Measurements from ENCODE around the gene CCDC124.
"Not testable (repeated sequence)": the region's sequence is repeated elsewhere in the genome, so short reads cannot be mapped to it uniquely, and the experiment has no call there.

Gene CCDC124, protein sequence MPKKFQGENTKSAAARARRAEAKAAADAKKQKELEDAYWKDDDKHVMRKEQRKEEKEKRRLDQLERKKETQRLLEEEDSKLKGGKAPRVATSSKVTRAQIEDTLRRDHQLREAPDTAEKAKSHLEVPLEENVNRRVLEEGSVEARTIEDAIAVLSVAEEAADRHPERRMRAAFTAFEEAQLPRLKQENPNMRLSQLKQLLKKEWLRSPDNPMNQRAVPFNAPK

DNA sequence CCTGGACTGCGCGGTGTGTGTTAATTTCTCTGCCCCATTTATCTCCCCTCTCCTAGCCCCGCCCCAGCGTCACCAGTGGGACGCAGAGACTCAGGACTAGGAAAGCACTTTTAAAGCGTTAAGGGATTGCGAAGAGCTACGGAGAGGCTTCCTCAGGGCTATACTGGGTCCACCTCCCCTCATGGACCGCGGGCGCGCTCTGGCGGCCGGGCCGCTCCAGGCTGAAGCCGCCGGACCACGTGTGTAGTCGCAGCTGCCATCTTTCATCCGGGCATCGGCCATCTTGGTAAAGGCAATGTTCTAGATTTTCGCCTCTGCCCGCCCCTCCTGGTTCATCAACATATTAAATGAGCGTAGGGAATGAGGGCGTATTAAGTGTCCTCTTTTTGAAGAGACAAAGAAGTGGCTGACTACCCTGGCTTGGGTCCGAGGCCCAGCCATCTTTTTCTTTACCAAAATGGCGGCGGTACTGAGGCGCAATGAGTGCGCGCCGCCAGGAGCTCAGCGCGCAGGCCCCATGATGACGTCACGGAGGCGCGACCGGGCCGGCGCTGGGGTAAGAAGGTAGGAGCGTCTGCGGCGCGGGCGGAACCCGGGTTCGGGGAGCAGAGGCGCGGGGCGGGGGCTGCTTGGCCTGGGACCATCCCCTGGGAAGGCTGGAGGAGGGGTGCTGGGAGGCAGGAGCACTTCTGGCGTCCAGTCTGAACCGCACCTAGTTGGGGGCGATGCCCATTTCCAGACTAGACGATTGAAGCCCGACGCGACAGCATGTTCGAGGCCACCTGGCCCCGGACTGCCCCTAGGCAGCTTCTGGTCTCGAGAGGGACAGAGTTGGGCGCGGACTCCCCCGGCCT, at the start of gene CCDC124:
Gene CCDC124, plus strand, starts transcription at position 531 of the 854 bp plus-strand sequence. CDS start 3,406 bp downstream, outside the sequence.
- DNase-seq (ENCODE audit: low read depth in 3 of 3): peak; percentile 80 to 91 (median 85)

DNA sequence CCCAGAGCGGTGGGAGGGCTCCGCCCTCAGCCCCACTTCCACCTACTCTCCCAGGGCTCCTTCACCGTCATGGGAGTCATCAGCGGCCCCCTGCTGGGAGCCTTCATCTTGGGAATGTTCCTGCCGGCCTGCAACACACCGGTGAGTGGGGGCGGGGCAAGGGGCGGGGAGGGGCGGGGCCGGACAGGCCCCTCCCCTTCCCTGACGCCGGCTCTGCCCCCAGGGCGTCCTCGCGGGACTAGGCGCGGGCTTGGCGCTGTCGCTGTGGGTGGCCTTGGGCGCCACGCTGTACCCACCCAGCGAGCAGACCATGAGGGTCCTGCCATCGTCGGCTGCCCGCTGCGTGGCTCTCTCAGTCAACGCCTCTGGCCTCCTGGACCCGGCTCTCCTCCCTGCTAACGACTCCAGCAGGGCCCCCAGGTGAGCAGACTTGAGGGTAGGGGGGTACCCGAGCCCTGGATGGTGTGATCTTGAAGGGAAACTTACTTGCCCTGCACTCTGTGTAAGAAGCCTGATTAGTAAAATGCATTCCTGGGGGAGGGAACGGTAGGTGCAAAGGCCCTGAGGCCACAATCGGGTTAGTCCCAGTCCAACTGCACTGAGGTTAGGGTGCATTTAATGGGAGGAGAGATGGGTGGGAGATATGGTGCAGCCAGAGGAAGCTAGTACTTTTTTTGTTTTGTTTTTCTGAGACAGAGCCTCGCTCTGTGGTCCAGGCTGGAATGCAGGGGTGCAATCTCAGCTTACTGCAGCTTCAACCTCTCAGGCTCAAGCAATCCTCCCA, 49.0 kb upstream of the CCDC124 start:
- no peak for DNase-seq (ENCODE audit: low read depth in 3 of 3)

DNA sequence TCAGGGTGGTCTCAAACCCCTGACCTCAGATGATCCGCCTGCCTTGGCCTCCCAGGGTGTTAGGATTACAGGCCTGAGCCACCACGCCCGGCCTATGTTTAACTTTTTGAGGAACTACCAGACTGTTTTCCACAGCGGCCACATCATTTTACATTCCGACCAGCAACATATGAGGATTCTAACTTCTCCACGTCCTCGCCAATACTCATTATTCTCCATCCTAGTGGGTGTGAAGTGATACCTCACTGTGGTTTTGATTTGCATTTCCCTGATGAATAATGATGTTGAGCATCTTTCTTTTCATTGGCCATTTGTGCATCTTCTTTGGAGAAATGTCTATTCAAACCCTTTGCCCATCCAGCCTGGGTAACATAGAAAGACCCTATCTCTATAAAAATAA, 46.3 kb upstream of the CCDC124 start:
- DNase-seq (ENCODE audit: low read depth in 3 of 3): no peak

DNA sequence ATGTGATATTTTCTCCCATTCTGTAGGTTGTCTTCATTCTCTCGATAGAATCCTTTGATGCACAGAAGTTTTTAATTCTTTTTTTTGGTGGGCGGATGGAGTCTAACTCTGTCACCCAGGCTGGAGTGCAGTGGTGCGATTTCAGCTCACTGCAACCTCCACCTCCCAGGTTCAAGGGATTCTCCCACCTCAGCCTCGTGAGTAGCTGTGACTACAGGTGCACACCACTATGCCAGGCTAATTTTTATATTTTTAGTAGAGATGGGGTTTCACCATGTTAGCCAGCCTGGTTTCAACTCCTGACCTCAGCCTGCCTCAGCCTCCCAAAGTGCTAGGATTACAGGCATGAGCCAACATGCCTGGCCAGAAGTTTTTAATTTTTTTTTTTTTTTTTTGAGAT, 45.6 kb upstream of the CCDC124 start:
- not testable (repeated sequence) for DNase-seq (ENCODE audit: low read depth in 3 of 3)

DNA sequence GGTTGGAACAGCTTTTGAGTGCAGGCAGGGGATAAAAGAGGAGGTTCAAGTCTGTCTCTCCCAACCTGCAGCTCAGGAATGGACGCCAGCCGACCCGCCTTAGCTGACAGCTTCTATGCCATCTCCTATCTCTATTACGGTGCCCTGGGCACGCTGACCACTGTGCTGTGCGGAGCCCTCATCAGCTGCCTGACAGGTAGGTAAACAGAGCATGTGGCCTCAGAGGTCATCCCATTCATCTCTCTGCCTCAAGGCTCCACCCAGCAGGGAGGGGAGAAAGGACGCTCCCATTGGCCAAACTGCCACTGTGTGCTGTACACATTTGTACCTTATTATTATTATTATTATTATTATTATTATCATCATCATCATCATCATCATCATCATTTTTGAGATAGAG, 44.6 kb upstream of the CCDC124 start:
- DNase-seq (ENCODE audit: low read depth in 3 of 3): no peak

DNA sequence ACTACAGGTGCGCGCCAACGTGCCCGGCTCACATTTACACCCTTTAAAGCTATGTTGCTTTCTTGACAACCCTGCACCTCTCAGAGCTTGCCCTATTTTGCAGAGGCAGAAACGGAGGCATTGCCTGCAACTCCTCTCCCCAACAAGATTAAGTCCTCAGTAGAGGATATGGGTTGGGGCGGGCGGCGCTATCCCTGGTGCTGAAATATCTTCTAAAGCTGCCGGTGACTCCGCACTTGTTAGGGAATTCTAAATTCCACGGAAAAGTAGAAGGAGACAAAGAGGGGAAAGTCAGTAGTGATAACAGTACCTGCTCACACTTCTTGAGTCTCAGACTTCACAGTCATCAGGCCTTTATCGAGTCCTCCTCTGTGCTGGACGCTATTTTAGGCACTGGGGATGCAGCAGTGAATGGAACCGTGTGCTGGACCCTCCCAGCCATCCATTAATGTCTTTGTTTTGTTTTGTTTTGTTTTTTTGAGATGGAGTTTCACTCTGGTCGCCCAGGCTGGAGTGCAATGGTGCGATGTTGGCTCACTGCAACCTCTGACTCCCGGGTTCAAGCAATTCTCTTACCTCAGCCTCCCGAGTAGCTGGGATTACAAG, 43.1 kb upstream of the CCDC124 start:
- DNase-seq (ENCODE audit: low read depth in 3 of 3): no peak

DNA sequence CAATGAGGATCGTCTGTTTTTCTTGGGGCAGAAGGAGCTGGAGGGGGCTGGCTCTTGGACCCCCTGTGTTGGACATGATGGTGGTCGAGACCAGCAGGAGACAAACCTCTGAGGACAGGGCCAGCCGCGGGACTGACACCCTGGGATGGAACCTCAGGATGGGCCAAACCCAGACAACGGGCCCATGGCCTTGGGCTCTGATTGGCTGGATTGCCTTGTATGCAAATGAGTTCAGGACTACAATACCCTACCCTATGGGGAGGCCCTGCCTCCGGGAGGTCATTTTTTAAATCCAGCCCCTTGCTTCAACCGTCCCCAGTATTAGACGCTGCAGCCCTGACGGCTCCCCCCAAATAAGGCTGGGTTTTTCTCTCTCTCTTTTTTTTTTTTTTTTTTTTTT, 39.0 kb upstream of the CCDC124 start:
- no peak for DNase-seq (ENCODE audit: low read depth in 3 of 3)

- no peak for DNase-seq (ENCODE audit: low read depth in 3 of 3)
Measured at GRCh38 chr19:17902701-17903100, 30.1 kb upstream of the CCDC124 start.

- no peak for DNase-seq (ENCODE audit: low read depth in 3 of 3)
Measured at GRCh38 chr19:17908244-17908643, 24.6 kb upstream of the CCDC124 start.

DNA sequence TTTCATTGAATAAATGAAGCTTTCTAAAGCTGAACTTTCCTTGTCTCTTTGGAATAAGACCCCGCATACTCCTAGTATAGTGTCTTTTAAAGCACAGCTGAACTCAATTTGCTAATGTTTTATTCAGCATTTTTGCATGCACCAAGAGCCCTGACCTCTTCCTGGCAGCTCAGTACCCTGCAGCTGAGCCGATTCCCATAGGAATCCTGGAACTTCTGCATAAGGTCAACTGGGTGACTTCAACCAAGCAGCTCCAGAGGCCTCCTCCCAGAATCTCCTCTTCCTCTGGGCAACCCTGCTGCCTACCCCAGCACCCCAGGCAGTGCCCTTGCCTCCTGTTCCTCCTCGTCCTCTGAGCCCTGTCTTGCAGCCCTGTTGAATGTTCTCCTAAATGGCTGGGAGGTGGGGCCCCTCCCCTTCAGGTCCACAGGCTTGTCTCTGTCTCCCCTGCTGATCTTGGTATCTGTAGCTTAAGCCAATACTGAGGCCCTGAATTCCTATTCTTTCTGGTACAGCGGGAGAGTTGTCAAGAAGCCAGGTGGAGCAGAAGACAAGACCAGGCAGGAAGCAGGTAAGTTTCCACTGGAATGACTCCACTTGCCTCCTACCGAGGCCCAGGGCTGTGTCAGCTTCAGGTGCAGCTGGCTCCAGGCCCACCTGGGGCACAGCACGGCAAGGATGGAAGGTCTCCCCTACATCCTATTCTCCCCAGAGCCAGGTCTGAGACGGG, 23.6 kb upstream of the CCDC124 start:
- no peak for DNase-seq (ENCODE audit: low read depth in 3 of 3)

DNA sequence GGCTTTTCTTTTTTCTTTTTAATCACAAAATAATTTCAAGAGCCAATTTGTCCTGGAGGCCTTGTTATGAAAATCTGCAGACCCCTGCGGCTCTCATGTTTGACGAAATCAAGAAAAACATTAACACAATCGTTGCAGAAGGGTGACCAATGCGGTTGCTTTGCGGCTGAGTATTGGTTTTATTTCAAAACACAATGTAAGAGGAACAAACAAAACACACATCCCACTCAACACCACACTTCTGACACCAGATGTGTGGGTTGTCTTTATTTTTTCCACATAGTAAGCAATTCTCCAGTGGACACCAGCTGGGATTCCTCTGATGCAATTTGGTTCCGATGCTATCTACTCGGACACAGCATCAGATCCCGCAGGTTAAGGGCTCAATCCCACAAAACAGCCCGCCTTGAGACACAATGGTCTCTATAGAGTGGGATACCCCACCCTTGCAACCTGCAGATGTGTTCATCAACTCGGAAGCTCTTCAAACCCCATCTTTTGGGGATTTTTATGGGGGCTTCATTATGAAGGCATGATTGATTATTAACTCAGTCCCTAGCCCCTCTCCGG, 21.9 kb upstream of the CCDC124 start:
- no peak for DNase-seq (ENCODE audit: low read depth in 3 of 3)

DNA sequence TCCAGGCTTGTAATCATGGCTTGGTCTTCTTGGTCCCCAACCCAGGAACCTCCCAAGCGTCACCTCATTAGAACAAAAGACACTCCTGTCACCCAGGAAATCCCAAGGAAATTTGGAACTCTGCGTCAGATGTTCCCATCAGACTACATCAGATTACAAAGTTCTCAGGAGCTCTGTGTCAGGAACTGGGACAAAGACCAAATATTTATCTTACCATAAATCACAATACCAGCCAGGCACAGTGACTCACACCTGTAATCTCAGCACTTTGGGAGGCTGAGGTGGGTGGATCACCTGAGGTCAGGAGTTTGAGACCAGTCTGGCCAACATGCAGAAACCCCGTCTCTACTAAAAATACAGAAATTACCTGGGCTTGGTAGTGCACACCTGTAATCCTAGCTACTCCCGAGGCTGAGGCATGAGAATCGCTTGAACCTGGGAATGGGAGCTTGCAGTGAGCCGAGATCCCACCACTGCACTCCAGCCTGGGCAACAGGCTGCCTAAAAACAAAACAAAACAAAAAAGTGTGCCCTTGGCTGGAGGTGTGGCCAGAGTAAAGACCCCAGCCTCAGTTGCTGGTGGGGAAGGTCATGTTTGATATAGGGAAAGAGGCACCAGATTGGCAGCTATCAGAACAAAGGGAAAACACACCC, 16.7 kb upstream of the CCDC124 start:
- no peak for DNase-seq (ENCODE audit: low read depth in 3 of 3)

- DNase-seq (ENCODE audit: low read depth in 3 of 3): not testable (repeated sequence)
Measured at GRCh38 chr19:17918151-17918550, 14.7 kb upstream of the CCDC124 start.

- not testable (repeated sequence) for DNase-seq (ENCODE audit: low read depth in 3 of 3)
Measured at GRCh38 chr19:17919122-17919521, 13.7 kb upstream of the CCDC124 start.

DNA sequence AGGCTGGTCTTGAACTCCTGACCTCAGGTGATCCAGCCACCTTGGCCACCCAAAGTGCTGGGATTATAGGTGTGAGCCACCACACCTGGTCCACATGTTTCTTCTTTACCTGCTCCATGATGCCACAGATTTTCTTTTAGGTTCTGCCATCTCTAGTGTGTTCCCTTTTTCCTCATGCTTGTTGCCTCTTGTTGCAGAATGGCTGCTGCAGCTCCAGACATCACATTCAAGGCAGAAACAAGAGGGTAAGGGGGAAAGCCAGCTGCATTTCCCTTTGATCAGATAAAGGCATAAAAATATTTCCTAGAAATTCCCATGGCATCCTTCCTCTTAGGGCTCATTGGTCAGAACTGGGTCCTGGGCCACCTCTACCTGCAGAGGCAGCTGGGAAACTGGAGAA, 12.3 kb upstream of the CCDC124 start:
- DNase-seq (ENCODE audit: low read depth in 3 of 3): no peak

DNA sequence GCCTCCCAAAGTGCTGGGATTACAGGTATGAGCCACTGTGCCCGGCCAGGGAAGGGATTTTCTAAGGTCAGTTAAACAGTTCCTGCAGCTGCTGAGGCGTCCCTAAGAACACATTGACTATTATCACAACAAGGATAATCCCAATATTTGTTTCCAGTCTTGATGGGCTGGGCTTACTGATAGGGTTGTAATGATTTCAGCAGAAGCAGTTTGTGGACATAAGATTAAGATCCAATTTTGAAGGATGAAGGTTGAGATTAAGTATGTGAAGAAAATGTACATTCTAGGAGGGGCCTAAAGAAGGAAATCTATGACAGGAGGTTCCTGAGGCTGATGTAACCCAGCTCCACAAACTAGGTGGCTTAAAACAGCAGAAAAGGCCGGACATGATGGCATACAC, 10.7 kb upstream of the CCDC124 start:
- no peak for DNase-seq (ENCODE audit: low read depth in 3 of 3)

GRCh38 chr19:17926044-17926443, 6.8 kb upstream of the CCDC124 start:
- DNase-seq (ENCODE audit: low read depth in 3 of 3): no peak

DNA sequence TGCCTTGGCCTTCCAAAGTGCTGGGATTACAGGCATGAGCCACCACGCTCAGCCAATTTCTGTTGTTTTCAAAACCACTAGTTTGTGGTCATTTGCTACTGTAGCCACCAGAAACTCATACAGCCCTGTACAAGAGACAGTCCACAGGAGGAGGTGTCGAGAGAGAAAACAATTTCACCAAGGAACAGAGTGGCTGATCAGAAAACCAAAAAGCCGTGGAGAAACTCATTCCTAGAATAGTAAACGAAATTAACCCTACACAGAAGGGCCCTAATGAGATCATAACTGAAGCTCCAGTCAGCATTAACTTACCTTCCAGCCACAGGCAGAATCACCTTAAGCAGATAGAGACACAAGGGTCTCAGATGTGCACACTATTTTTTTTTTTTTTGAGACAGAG, 3.8 kb upstream of the CCDC124 start:
- DNase-seq (ENCODE audit: low read depth in 3 of 3): no peak

DNA sequence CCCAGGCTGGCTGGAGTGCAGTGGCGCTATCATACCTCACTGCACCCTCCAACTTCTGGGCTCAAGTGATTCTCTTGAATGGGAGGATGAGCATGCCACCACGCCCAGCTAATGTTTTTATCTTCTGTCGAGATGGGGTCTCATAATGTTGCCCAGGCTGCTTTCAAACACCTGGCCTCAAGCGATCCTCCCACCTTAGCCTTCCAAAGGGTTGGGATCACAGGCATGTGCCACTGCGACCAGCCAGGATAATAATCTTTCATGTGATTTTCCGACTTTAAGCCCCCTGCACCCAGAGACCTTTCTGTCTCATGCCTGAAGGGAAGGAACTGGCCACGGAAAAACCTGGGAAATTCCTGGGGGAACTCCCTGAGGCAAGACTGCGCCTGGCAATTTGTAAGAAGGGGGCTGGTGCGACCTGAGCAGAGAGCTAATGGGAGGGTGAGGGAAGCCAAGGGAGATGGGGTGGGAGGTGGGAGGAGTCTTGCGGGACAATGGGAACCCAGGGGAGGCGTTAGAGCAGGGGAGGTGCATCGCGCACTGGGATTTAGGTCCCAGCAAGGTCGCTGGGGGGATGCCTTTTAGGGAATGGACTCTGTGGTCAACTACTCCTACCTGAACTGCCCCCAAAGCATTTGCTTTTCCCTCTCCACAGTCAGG, 1.2 kb upstream of the CCDC124 start:
- no peak for DNase-seq (ENCODE audit: low read depth in 3 of 3)
